Natural killer cell (primary cell): ENCODE measurements around the gene SZRD1. TPM values are rescaled to one million over a fixed set of nuclear protein-coding genes. Genes with fewer than 3 reads are reported as not detected.

Experiments
- ATAC-seq, 3 donors: fragments of 150-1000 bp in 2 of 3; fragments of 200-7000 bp in 1 of 3; cut with Tn5 transposase; 1 replicate in 1 of 3; 2 replicates in 2 of 3; pipeline ENCODE4 v1.10.0; 2021; ENCODE audit warnings: mild to moderate bottlenecking in 2 of 3, moderate library complexity in 2 of 3
- DNase-seq, 2 donors: peaks; one replicate each; pipeline versions ENCODE4 v3.0.0 to v3.0.0-alpha.2; 2013 to 2021; ENCODE audit warnings: mixed read lengths in 1 of 2
- H3K27ac ChIP-seq: one replicate; pipeline ENCODE4 v1.5.1; 2013; ENCODE audit warnings: mild to moderate bottlenecking, low read length
- H3K27me3 ChIP-seq: one replicate; pipeline ENCODE4 v1.6.1; 2013; ENCODE audit warnings: low read length; ENCODE audit not compliant: control insufficient read depth, insufficient read depth
- H3K36me3 ChIP-seq: one replicate; pipeline ENCODE4 v1.6.1; 2013; ENCODE audit warnings: low read length; ENCODE audit not compliant: control insufficient read depth, insufficient read depth
- H3K4me1 ChIP-seq: one replicate; pipeline ENCODE4 v1.6.1; 2013; ENCODE audit warnings: low read length; ENCODE audit not compliant: control insufficient read depth, insufficient read depth
- H3K4me3 ChIP-seq: one replicate; pipeline ENCODE4 v1.5.1; 2013; ENCODE audit warnings: low read length
- H3K9me3 ChIP-seq: one replicate; pipeline ENCODE4 v1.6.1; 2013; ENCODE audit warnings: low read length; ENCODE audit not compliant: control insufficient read depth, insufficient read depth
- H3K27ac Mint-ChIP-seq, 2 donors: one replicate each; pipeline ENCODE4 v1.8.0; 2022; ENCODE audit warnings: mild to moderate bottlenecking in 2 of 2, mixed read lengths in 2 of 2, moderate library complexity in 1 of 2
- H3K27me3 Mint-ChIP-seq, 2 donors: one replicate each; pipeline ENCODE4 v1.8.0; 2022; ENCODE audit warnings: low read depth in 2 of 2, mixed read lengths in 2 of 2
- H3K36me3 Mint-ChIP-seq: one replicate; pipeline ENCODE4 v1.8.0; 2022; ENCODE audit warnings: mixed read lengths
- H3K4me1 Mint-ChIP-seq, 2 donors: one replicate each; pipeline ENCODE4 v1.8.0; 2022; ENCODE audit warnings: mixed read lengths in 2 of 2
- H3K4me3 Mint-ChIP-seq: one replicate; pipeline ENCODE4 v1.8.0; 2022; ENCODE audit warnings: mild to moderate bottlenecking, moderate library complexity, mixed read lengths
- H3K9me3 Mint-ChIP-seq, 2 donors: one replicate each; pipeline ENCODE4 v1.8.0; 2022; ENCODE audit warnings: mixed read lengths in 2 of 2
- CTCF ChIP-seq: fragments of 200-600 bp; IDR thresholded peaks from one replicate; pipeline ENCODE4 v1.8.0; 2022; ENCODE audit warnings: antibody characterized with exemption
- WGBS: methylation state at CpG from one replicate; pipeline ENCODE4 v1.1.7; 2013; ENCODE audit warnings: missing lambda C conversion rate; ENCODE audit not compliant: insufficient coverage; 5-methylcytosine and 5-hydroxymethylcytosine counted together
- intact Hi-C: fragments of 100-400 bp; cut with micrococcal nuclease; formaldehyde crosslinking; loops from one replicate; pipeline ENCODE4 v1.14.2; 2022
- total RNA-seq, 4 donors: library from RNA; stranded (reverse); fragments of 120-200 nt in 1 of 4; gene quantifications; one replicate each; pipeline versions ENCODE4 v1.2.3 to v1.2.4, GENCODE V29; 2013 to 2022

SZRD1 gene
- total RNA-seq, 3 donors from 2014 or later (not counting 1 experiment from before 2014, with no cell fraction given), result 170 to 187 (median 177) TPM

GRCh38 chr1:16351994-16352841, 14.8 kb upstream of the SZRD1 start, which contains the start of gene FBXO42:
Gene FBXO42 (minus strand): TSS chr1:16352480. CDS start chr1:16315418, 37,062 bp downstream.
- DNase-seq (peak; percentile 93 to 97), ATAC-seq (peak; percentile 87 to 95 (median 92))
- Mint-ChIP-seq H3K4me1 (peaks cover 33 to 41% of the 10 kb centered on the region in 2 donors), H3K36me3 (no peaks in the 10 kb centered on the region), H3K4me3 (peak within 1 kb of the TSS; percentile 94), H3K27ac (peak within 1 kb of the TSS; percentile 89 to 98), H3K27me3 (no peaks in the 10 kb centered on the region), H3K9me3 (no peaks in the 10 kb centered on the region)
- WGBS, result under 1% methylated on average over 81 of the region's 81 CpGs
- H3K9me3 ChIP-seq, result no peaks in the 10 kb centered on the region
- H3K4me1 ChIP-seq, result peaks cover 24% of the 10 kb centered on the region
- H3K27ac ChIP-seq, result peak within 1 kb of the TSS; percentile 94
- intact Hi-C loops, result loop anchor here (1.0 kb wide), 1 partner anchor 15 kb away; the partner anchor contains the start of gene SZRD1
- peak; percentile 45 for TF ChIP-seq CTCF
- peak within 1 kb of the TSS; percentile 82 for H3K4me3 ChIP-seq
- H3K36me3 ChIP-seq, result no peaks in the 10 kb centered on the region
- no peaks in the 10 kb centered on the region for H3K27me3 ChIP-seq

- H3K27me3 ChIP-seq, result no peaks in the 10 kb centered on the region
- TF ChIP-seq CTCF, result no peak
- peak overlapping the region; percentile 89 to 98 for H3K27ac Mint-ChIP-seq
- peaks cover 24% of the 10 kb centered on the region for H3K4me1 ChIP-seq
- H3K4me1 Mint-ChIP-seq, result peaks cover 33 to 41% of the 10 kb centered on the region in 2 donors
- 60% methylated on average over 11 of the region's 11 CpGs for WGBS
- no peaks in the 10 kb centered on the region for H3K9me3 ChIP-seq
- no peaks in the 10 kb centered on the region for H3K27me3 Mint-ChIP-seq
- no peaks in the 10 kb centered on the region for H3K36me3 ChIP-seq
- no peaks in the 10 kb centered on the region for H3K36me3 Mint-ChIP-seq
- H3K9me3 Mint-ChIP-seq, result no peaks in the 10 kb centered on the region
- peak overlapping the region; percentile 94 for H3K4me3 Mint-ChIP-seq
- H3K27ac ChIP-seq, result peak overlapping the region; percentile 94
- peak overlapping the region; percentile 82 for H3K4me3 ChIP-seq
- ATAC-seq, result peak in 2 of 3 donors; percentile 13 to 40
- intact Hi-C loops, result loop anchor here (1.0 kb wide), 1 partner anchor 14 kb away; the partner anchor contains the start of gene SZRD1
- DNase-seq, result peak in 1 of 2 donors; percentile 39
These were observed 14.1 kb upstream of the SZRD1 start for GRCh38 chr1:16352842-16353535.

GRCh38 chr1:16354619-16355018, 12.4 kb upstream of the SZRD1 start:
- Mint-ChIP-seq H3K36me3 (no peaks in the 10 kb centered on the region), H3K27ac (peak overlapping the region in 1 of 2 donors; percentile 89)
- intact Hi-C loops, result no loop called here

More at GRCh38 chr1:16354619-16355018, 12.4 kb upstream of the SZRD1 start:
- DNase-seq (no peak), ATAC-seq (no peak)
- H3K4me3 Mint-ChIP-seq, result peak overlapping the region; percentile 35
- H3K27me3 Mint-ChIP-seq, result no peaks in the 10 kb centered on the region
- Histone ChIP-seq H3K36me3 (no peaks in the 10 kb centered on the region), H3K4me1 (peaks cover 24% of the 10 kb centered on the region), H3K27ac (no peak overlapping the region), H3K9me3 (no peaks in the 10 kb centered on the region), H3K4me3 (no peak overlapping the region), H3K27me3 (no peaks in the 10 kb centered on the region)
- no peaks in the 10 kb centered on the region for H3K9me3 Mint-ChIP-seq
- peaks cover 30 to 38% of the 10 kb centered on the region in 2 donors for H3K4me1 Mint-ChIP-seq
- WGBS, result 100% methylated on average over 1 of the region's 2 CpGs
- TF ChIP-seq CTCF, result no peak
